Astrocyte of the hippocampus (primary cell): ENCODE results near the gene TMEM132D.
"Not testable (repeated sequence)": the region's sequence is repeated elsewhere in the genome, so short reads cannot be mapped to it uniquely, and the experiment has no call there.

ENCODE experiments used
- DNase-seq: peaks from one replicate; pipeline ENCODE4 v3.0.0; 2011; ENCODE audit warnings: low read depth, low spot score

The TMEM132D gene

GRCh38 chr12:129589503-129589902 is 314.3 kb downstream of the TMEM132D start:
- DNase-seq = no peak

- DNase-seq = no peak
Observed at GRCh38 chr12:129588142-129588541, 315.7 kb downstream of the TMEM132D start.

GRCh38 chr12:129585296-129585695 is 318.5 kb downstream of the TMEM132D start:
- DNase-seq = no peak

GRCh38 chr12:129579879-129580278 is 323.9 kb downstream of the TMEM132D start:
- no peak for DNase-seq

- DNase-seq = no peak
Observed at GRCh38 chr12:129571901-129572494, 331.8 kb downstream of the TMEM132D start.

- DNase-seq = peak; percentile 58
Observed at GRCh38 chr12:129570796-129571400, 332.9 kb downstream of the TMEM132D start.

GRCh38 chr12:129566800-129567199 is 337.0 kb downstream of the TMEM132D start:
- DNase-seq = no peak

- DNase-seq = peak; percentile 54
Observed at GRCh38 chr12:129564768-129565167, 339.1 kb downstream of the TMEM132D start.

GRCh38 chr12:129563266-129563665 is 340.6 kb downstream of the TMEM132D start:
- no peak for DNase-seq

- DNase-seq = no peak
Observed at GRCh38 chr12:129561304-129561703, 342.5 kb downstream of the TMEM132D start.

GRCh38 chr12:129559776-129560175 is 344.0 kb downstream of the TMEM132D start:
- no peak for DNase-seq

GRCh38 chr12:129558036-129558435 is 345.8 kb downstream of the TMEM132D start:
- no peak for DNase-seq

- no peak for DNase-seq
Observed at GRCh38 chr12:129556082-129556481, 347.7 kb downstream of the TMEM132D start.

GRCh38 chr12:129552996-129553750 is 350.7 kb downstream of the TMEM132D start:
- DNase-seq = peak; percentile 47

- no peak for DNase-seq
Observed at GRCh38 chr12:129551441-129551840, 352.4 kb downstream of the TMEM132D start.

GRCh38 chr12:129550353-129550752 is 353.5 kb downstream of the TMEM132D start:
- peak; percentile 40 for DNase-seq

- no peak for DNase-seq
Observed at GRCh38 chr12:129549656-129550055, 354.2 kb downstream of the TMEM132D start.

GRCh38 chr12:129549020-129549419 is 354.8 kb downstream of the TMEM132D start:
- DNase-seq = not testable (repeated sequence)

- no peak for DNase-seq
Observed at GRCh38 chr12:129544716-129545115, 359.1 kb downstream of the TMEM132D start.

GRCh38 chr12:129540954-129541353 is 362.9 kb downstream of the TMEM132D start:
- no peak for DNase-seq

GRCh38 chr12:129540249-129540648 is 363.6 kb downstream of the TMEM132D start:
- no peak for DNase-seq

- not testable (repeated sequence) for DNase-seq
Observed at GRCh38 chr12:129538724-129539335, 365.0 kb downstream of the TMEM132D start.
